Right lobe of liver (tissue), 6 donors: ENCODE measurements around the gene IQCH. TPM values are rescaled to one million over a fixed set of nuclear protein-coding genes. Genes with fewer than 3 reads are reported as not detected.

Experiments used
- ATAC-seq, 4 donors: fragments of 200-7000 bp; cut with Tn5 transposase; one replicate each; pipeline ENCODE4 v1.9.1; 2020; ENCODE audit warnings: mild to moderate bottlenecking in 4 of 4, moderate library complexity in 4 of 4
- DNase-seq, 3 donors: peaks; one replicate each; pipeline ENCODE4 v3.0.0-alpha.2; 2020
- H3K27ac ChIP-seq, 3 donors: fragments of 200-600 bp; one replicate each; pipeline ENCODE4 v1.8.0; 2022
- H3K27me3 ChIP-seq, 2 donors: fragments of 200-600 bp; one replicate each; pipeline ENCODE4 v1.8.0; 2022
- H3K36me3 ChIP-seq, 4 donors: fragments of 200-600 bp; sonication (generic) in 1 of 4; one replicate each; pipeline versions ENCODE4 v1.5.1 to v1.8.0; 2017 to 2022; ENCODE audit warnings: control low read depth in 1 of 4
- H3K4me1 ChIP-seq, 4 donors: fragments of 200-600 bp; sonication (generic) in 1 of 4; one replicate each; pipeline versions ENCODE4 v1.5.1 to v1.8.0; 2017 to 2022; ENCODE audit warnings: control low read depth in 1 of 4
- H3K4me3 ChIP-seq, 3 donors: fragments of 200-600 bp; one replicate each; pipeline ENCODE4 v1.8.0; 2022
- H3K9me3 ChIP-seq, 4 donors: fragments of 200-600 bp; sonication (generic) in 1 of 4; one replicate each; pipeline versions ENCODE4 v1.5.1 to v1.8.0; 2017 to 2022; ENCODE audit warnings: control low read depth in 1 of 4
- POLR2A ChIP-seq: fragments of 450-650 bp; IDR thresholded peaks from one replicate; pipeline ENCODE4 v1.6.1; 2017; ENCODE audit warnings: antibody characterized with exemption, mild to moderate bottlenecking
- WGBS: methylation state at CpG from one replicate; pipeline ENCODE4 v1.1.6; 2018; ENCODE audit warnings: low coverage, low lambda C conversion rate; ENCODE audit not compliant: insufficient coverage; ENCODE audit errors: missing lambda C conversion rate; 5-methylcytosine and 5-hydroxymethylcytosine counted together
- intact Hi-C, 2 donors: fragments of 100-400 bp; cut with DNase I; formaldehyde crosslinking; loops; one replicate each; pipeline versions ENCODE4 v1.11.2 to v1.14.1; 2022
- total RNA-seq, 6 experiments: library from RNA; depleted of rRNA in 2 of 6; stranded (reverse); fragments of >200 nt in 2 of 6; fragmentation: NEBNext Ultra II Directional in 3 of 6; extraction: Animal tissue kit (Norgen Biotek cat#: 25700) in 3 of 6; gene quantifications; one replicate each; pipeline versions ENCODE4 v1.1.0 to v1.2.4, GENCODE V29; 2016 to 2023
- TF ChIP-seq, protein P1 (sequence below), 4 donors: fragments of 200-600 bp in 3 of 4; fragments of 450-650 bp in 1 of 4; IDR thresholded peaks; one replicate each; pipeline versions ENCODE4 v1.5.1 to v1.8.0; 2016 to 2022; ENCODE audit warnings: antibody characterized with exemption in 4 of 4, mild to moderate bottlenecking in 2 of 4
- donor health status: DM: no; HTN: yes; CAD: no.
- donor health status: DM: no; HTN: no; CAD: no.
- donor health status: DM: no; HTN: no; CAD: no.
- donor health status: DM: no; HTN: yes; CAD: no.
- donor health status: DM: no; HTN: yes; CAD: no.

The IQCH gene
- total RNA-seq, 6 experiments from 2014 or later, result 0.91 to 2.3 (median 1.4) TPM

DNA sequence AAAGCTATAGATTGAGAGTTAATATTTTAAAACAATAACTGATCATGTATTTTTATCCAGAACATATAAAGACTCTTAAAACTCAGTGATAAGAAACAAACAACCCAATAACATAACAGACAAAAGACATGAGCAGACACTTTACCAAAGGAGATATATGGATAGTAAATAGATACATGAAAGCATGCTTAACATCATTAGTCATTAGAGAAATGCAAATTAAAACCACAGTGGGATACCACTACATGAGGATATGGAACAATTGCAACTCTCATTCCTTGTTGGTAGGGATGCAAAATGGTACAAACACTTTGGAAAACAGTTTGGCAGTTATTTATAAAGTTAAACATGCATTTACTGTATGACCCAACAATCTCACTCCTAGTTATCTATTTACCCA is 95.0 kb downstream of the IQCH start:
- Histone ChIP-seq H3K4me1 (peaks cover 0 to 8% (median 0%) of the 10 kb centered on the region in 4 donors), H3K36me3 (no peaks in the 10 kb centered on the region), H3K4me3 (no peak overlapping the region), H3K9me3 (no peaks in the 10 kb centered on the region), H3K27ac (no peak overlapping the region), H3K27me3 (no peaks in the 10 kb centered on the region)
- DNase-seq (no peak), ATAC-seq (no peak)
- intact Hi-C loops, result no loop called here
- TF ChIP-seq, protein P1, sequence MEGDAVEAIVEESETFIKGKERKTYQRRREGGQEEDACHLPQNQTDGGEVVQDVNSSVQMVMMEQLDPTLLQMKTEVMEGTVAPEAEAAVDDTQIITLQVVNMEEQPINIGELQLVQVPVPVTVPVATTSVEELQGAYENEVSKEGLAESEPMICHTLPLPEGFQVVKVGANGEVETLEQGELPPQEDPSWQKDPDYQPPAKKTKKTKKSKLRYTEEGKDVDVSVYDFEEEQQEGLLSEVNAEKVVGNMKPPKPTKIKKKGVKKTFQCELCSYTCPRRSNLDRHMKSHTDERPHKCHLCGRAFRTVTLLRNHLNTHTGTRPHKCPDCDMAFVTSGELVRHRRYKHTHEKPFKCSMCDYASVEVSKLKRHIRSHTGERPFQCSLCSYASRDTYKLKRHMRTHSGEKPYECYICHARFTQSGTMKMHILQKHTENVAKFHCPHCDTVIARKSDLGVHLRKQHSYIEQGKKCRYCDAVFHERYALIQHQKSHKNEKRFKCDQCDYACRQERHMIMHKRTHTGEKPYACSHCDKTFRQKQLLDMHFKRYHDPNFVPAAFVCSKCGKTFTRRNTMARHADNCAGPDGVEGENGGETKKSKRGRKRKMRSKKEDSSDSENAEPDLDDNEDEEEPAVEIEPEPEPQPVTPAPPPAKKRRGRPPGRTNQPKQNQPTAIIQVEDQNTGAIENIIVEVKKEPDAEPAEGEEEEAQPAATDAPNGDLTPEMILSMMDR (IDR thresholded peaks at IDR 0.05), result no peak
- no peak for TF ChIP-seq POLR2A

GRCh38 chr15:67350042-67350441 is 95.5 kb downstream of the IQCH start:
- no peak overlapping the region for H3K4me3 ChIP-seq
- no peak overlapping the region for H3K27ac ChIP-seq
- no peak for TF ChIP-seq POLR2A
- TF ChIP-seq, protein P1 (IDR thresholded peaks at IDR 0.05), result no peak
- no peaks in the 10 kb centered on the region for H3K9me3 ChIP-seq
- 94% methylated on average over 1 of the region's 1 CpG for WGBS
- no peaks in the 10 kb centered on the region for H3K36me3 ChIP-seq
- intact Hi-C loops, result no loop called here
- H3K27me3 ChIP-seq, result no peaks in the 10 kb centered on the region
- ATAC-seq, result no peak
- DNase-seq, result no peak
- peaks cover 0 to 8% (median 0%) of the 10 kb centered on the region in 4 donors for H3K4me1 ChIP-seq

- intact Hi-C loops, result no loop called here
- Histone ChIP-seq H3K4me3 (no peak overlapping the region), H3K27ac (peak overlapping the region; percentile 51 to 90 (median 87)), H3K27me3 (no peaks in the 10 kb centered on the region), H3K4me1 (peaks cover 0 to 17% (median 8%) of the 10 kb centered on the region in 4 donors), H3K36me3 (no peaks in the 10 kb centered on the region), H3K9me3 (no peaks in the 10 kb centered on the region)
- TF ChIP-seq, protein P1 (IDR thresholded peaks at IDR 0.05), result no peak
- no peak for TF ChIP-seq POLR2A
- no peak for DNase-seq
- WGBS, result 64% methylated on average over 5 of the region's 5 CpGs
- peak in 3 of 4 donors; percentile 20 to 35 (median 31) for ATAC-seq
Observed at GRCh38 chr15:67358391-67358790, 103.8 kb downstream of the IQCH start.

GRCh38 chr15:67358812-67359211 is 104.2 kb downstream of the IQCH start:
- WGBS, result 20% methylated on average over 3 of the region's 3 CpGs
- DNase-seq, result peak in 1 of 3 donors; percentile 76
- Histone ChIP-seq H3K27ac (peak overlapping the region; percentile 51 to 90 (median 87)), H3K9me3 (no peaks in the 10 kb centered on the region), H3K27me3 (no peaks in the 10 kb centered on the region), H3K4me1 (peaks cover 0 to 17% (median 8%) of the 10 kb centered on the region in 4 donors), H3K4me3 (no peak overlapping the region), H3K36me3 (no peaks in the 10 kb centered on the region)
- ATAC-seq, result peak; percentile 77 to 82 (median 80)
- TF ChIP-seq, protein P1 (IDR thresholded peaks at IDR 0.05), result no peak
- TF ChIP-seq POLR2A, result no peak
- intact Hi-C loops, result no loop called here
